Measurements from ENCODE around the gene SEC24C. TPM values are rescaled to one million over a fixed set of nuclear protein-coding genes. Genes with fewer than 3 reads are reported as not detected.
"Not testable (repeated sequence)": the region's sequence is repeated elsewhere in the genome, so short reads cannot be mapped to it uniquely, and the experiment has no call there.

The SEC24C gene
- total RNA-seq, 2 experiments from 2014 or later: 53.6 to 87.1 TPM

- no peak for TF ChIP-seq EZH2phosphoT487 (IDR thresholded peaks at IDR 0.05; ENCODE audit: borderline replicate concordance, low read depth, low read length)
- TF ChIP-seq CTCF (conservative IDR thresholded peaks at IDR 0.05; ENCODE audit: low read length): peak; percentile 34; the same call in 1 of the 2 replicates
- Histone ChIP-seq H3K36me3 (ENCODE audit: insufficient read depth, low read length) (peaks cover 12% of the 10 kb centered on the region; the same call in 1 of the 2 replicates), H2AFZ (ENCODE audit: low read length) (peak overlapping the region; percentile 37; the same call in 1 of the 2 replicates), H3K27ac (ENCODE audit: low read depth, low read length, poor library complexity, severe bottlenecking) (peak overlapping the region; percentile 67), H3K4me1 (ENCODE audit: insufficient read depth, low read length, poor library complexity, severe bottlenecking) (peaks cover 26% of the 10 kb centered on the region), H3K79me2 (ENCODE audit: insufficient read depth, low read depth, low read length) (peaks cover 48% of the 10 kb centered on the region), H3K9me2 (ENCODE audit: insufficient read depth, low read length) (no peaks in the 10 kb centered on the region), H3K4me3 (ENCODE audit: low read depth, low read length, poor library complexity, severe bottlenecking) (peak overlapping the region; percentile 83), H3K4me2 (ENCODE audit: low read length) (peak overlapping the region; percentile 89), H3K9me3 (ENCODE audit: low read length) (no peaks in the 10 kb centered on the region), H4K20me1 (ENCODE audit: insufficient read depth, low read length) (peaks cover 12% of the 10 kb centered on the region; the same call in 1 of the 2 replicates)
- ChIA-PET CTCF (ENCODE audit: unreplicated experiment) (interaction anchor here (0.6 to 1.3 kb wide), 4 partner anchors 9 to 93 kb away, joined by 3 to 5 read pairs (median 4); a partner anchor contains a TSS), POLR2A (interaction anchor here (0.8 to 2.1 kb wide), 7 partner anchors 9 to 55 kb away, joined by 3 to 14 read pairs (median 5); no protein-coding TSS in a partner anchor)
- no TSS peak for BruUV-seq (replicated peaks)
- intact Hi-C loops (cut with micrococcal nuclease; ENCODE audit: unreplicated experiment): loop anchor here (1.0 kb wide), 1 partner anchor 25 kb away; the partner anchor contains the start of gene NDST2
- peak; percentile 54 for DNase-seq (ENCODE audit: low spot score)
These were observed 41.7 kb downstream of the SEC24C start for GRCh38 chr10:73785721-73786511.

GRCh38 chr10:73786512-73786885, 42.3 kb downstream of the SEC24C start:
- ChIA-PET CTCF (ENCODE audit: unreplicated experiment) (interaction anchor here (1.0 to 1.3 kb wide), 2 partner anchors 13 to 14 kb away, joined by 4 to 5 read pairs; a partner anchor contains a TSS), POLR2A (interaction anchor here (0.8 to 2.1 kb wide), 7 partner anchors 8 to 56 kb away, joined by 3 to 14 read pairs (median 5); no protein-coding TSS in a partner anchor)
- Histone ChIP-seq H3K79me2 (ENCODE audit: insufficient read depth, low read depth, low read length) (peaks cover 43% of the 10 kb centered on the region), H3K27ac (ENCODE audit: low read depth, low read length, poor library complexity, severe bottlenecking) (peak overlapping the region; percentile 67), H2AFZ (ENCODE audit: low read length) (peak overlapping the region; percentile 37; the same call in 1 of the 2 replicates), H3K9me3 (ENCODE audit: low read length) (no peaks in the 10 kb centered on the region), H4K20me1 (ENCODE audit: insufficient read depth, low read length) (peaks cover 12% of the 10 kb centered on the region; the same call in 1 of the 2 replicates), H3K4me3 (ENCODE audit: low read depth, low read length, poor library complexity, severe bottlenecking) (peak overlapping the region; percentile 83), H3K9me2 (ENCODE audit: insufficient read depth, low read length) (no peaks in the 10 kb centered on the region), H3K36me3 (ENCODE audit: insufficient read depth, low read length) (peaks cover 17% of the 10 kb centered on the region; the same call in 1 of the 2 replicates), H3K4me2 (ENCODE audit: low read length) (peak overlapping the region; percentile 89), H3K4me1 (ENCODE audit: insufficient read depth, low read length, poor library complexity, severe bottlenecking) (peaks cover 23% of the 10 kb centered on the region)
- no peak for DNase-seq (ENCODE audit: low spot score)
- intact Hi-C loops (cut with micrococcal nuclease; ENCODE audit: unreplicated experiment): no loop called here
- no TSS peak for BruUV-seq (replicated peaks)
- TF ChIP-seq CTCF (conservative IDR thresholded peaks at IDR 0.05; ENCODE audit: low read length) (no peak), EZH2phosphoT487 (IDR thresholded peaks at IDR 0.05; ENCODE audit: borderline replicate concordance, low read depth, low read length) (no peak)

GRCh38 chr10:73787031-73787800, 43.0 kb downstream of the SEC24C start:
- Histone ChIP-seq H3K4me2 (ENCODE audit: low read length) (peak overlapping the region; percentile 89; the same call in 1 of the 2 replicates), H4K20me1 (ENCODE audit: insufficient read depth, low read length) (peaks cover 12% of the 10 kb centered on the region; the same call in 1 of the 2 replicates), H3K36me3 (ENCODE audit: insufficient read depth, low read length) (peaks cover 25% of the 10 kb centered on the region; the same call in 1 of the 2 replicates), H3K79me2 (ENCODE audit: insufficient read depth, low read depth, low read length) (peaks cover 40% of the 10 kb centered on the region), H3K4me1 (ENCODE audit: insufficient read depth, low read length, poor library complexity, severe bottlenecking) (peaks cover 23% of the 10 kb centered on the region)
- POLR2A ChIA-PET: interaction anchor here (0.6 to 2.1 kb wide), 5 partner anchors 7 to 23 kb away, joined by 3 to 14 read pairs (median 5); no protein-coding TSS in a partner anchor
- H3K9me2 ChIP-seq (ENCODE audit: insufficient read depth, low read length); H2AFZ ChIP-seq (ENCODE audit: low read length); intact Hi-C loops (cut with micrococcal nuclease; ENCODE audit: unreplicated experiment); H3K27ac ChIP-seq (ENCODE audit: low read depth, low read length, poor library complexity, severe bottlenecking); H3K4me3 ChIP-seq (ENCODE audit: low read depth, low read length, poor library complexity, severe bottlenecking); H3K9me3 ChIP-seq (ENCODE audit: low read length); BruUV-seq (replicated peaks); DNase-seq (ENCODE audit: low spot score): not testable (repeated sequence)
- CTCF ChIA-PET (ENCODE audit: unreplicated experiment): interaction anchor here (1.3 kb wide), 1 partner anchor 15 kb away, joined by 5 read pairs; a partner anchor contains a TSS
